Tongue (tissue), 2 donors: ENCODE data around the gene CAPN7. TPM values are rescaled to one million over a fixed set of nuclear protein-coding genes. Genes with fewer than 3 reads are reported as not detected.

Source experiments
- DNase-seq: peaks from one replicate; pipeline ENCODE4 v3.0.0-alpha.2; 2015
- total RNA-seq: library from RNA; depleted of rRNA; stranded (reverse); fragments of >200 nt; gene quantifications from one replicate; pipeline ENCODE4 v1.2.3, GENCODE V29; 2014

CAPN7 gene
- total RNA-seq, 1 donor from 2014 or later, result 54.7 TPM

DNA sequence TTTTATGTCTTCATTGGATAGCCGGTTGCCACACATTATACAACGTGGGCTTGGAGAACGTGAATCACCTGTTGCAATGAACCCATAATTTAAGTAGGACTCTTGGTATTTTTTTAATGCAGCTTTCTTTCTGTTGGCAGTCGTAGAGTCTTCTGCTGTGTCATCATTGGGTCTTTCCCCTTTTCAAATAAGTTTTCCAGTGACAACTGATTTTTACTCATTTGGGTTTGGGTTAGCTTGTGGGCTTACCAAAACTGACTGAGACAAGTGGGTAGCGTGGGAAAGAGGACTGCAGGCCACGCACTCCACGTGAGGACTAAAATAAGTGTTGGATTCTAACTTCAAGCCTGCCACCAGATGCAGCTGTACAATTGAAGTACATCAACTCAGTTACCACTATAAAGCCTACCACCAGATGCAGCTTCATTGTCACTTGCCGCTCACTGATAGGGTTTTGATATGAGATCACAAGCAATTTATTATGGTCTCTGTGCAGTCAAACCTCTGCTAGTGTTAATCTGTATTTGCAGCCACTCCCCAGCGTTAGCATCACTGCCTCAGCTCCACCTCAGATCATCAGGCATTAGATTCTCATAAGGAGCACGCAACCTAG, 6.4 kb upstream of the CAPN7 start:
- DNase-seq, result no peak

DNA sequence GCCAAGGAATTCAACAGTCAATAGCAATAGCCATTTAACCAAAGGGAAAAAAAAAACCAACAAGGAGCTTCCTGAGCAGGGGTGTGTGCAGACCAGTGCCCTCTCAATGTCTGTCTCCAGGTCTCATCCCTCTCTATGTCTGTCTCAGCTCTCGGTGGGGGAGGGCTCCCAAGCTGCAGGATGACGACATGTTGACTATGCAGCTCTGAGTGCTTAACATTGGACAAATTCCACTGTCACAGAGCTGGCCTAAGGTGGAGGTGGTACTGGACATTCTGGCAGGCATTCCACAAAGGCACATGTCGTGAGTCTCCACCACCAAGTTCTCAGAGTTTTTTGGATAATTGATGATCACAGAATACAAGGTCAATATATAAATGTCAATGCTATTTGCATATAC, 2.0 kb upstream of the CAPN7 start:
- no peak for DNase-seq

DNA sequence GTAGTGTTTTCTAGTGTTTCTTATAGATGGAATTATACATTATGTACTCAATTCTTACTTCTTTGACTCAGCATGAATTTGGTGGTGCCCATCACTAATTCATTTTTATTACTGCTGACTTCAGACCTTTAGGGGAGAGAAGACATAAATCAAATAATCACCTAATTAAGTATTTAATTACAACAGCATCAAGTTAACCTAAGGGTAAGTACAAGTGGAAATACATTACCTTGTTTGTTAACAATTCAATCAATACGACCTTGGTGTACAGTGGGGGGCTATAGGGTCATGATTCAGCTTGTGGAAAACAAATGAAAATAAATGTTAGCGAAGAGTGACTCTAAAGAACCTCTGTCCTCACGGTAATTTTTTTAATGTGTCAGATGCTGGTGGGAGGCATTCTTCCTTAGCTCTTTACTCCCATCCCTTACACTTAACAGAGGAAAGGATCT, 538 bp upstream of the CAPN7 start:
- DNase-seq, result no peak

DNA sequence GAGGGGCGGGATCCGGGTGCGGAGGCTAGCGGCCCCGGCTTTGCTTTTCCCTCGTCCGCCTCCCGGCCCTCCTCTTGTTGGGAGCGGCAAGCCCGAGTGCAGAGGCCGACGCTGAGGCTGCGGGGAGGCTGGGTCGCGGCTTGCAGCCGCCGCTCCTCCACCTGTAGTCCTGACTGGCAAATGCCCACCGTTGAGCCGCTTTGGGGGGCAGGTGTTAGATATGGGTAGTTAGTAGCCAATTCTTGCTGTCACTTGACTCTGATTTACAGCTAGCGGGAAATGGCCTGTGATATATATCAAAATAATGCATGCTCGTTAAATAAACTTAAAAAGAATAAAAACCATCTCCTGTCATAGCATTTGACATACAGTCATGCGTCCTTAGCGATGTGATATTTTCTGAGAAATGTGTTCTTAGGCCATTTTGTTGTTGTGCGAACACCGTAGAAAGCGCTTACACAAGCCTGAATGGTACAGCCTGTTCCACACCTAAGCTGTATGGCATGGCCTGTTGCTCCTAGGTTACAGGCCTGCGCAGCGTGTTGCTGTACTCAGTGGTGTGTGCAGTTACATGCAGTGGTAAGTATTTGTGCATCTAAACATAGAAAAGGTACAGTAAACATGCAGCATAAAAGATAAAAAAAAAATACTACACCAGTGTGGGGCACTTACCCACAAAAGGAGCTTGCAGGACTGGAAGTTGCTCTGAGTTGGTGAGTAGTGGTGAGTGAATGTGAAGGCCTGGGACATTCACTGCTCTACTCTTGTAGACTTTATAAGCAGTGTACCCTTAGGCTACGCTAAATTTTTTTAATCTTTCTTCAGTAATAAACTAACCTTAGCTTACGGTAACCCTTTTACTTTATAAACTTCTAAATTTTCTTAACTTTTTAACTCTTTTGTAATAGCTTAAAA, 873 bp downstream of the CAPN7 start:
- peak; percentile 50 for DNase-seq

DNA sequence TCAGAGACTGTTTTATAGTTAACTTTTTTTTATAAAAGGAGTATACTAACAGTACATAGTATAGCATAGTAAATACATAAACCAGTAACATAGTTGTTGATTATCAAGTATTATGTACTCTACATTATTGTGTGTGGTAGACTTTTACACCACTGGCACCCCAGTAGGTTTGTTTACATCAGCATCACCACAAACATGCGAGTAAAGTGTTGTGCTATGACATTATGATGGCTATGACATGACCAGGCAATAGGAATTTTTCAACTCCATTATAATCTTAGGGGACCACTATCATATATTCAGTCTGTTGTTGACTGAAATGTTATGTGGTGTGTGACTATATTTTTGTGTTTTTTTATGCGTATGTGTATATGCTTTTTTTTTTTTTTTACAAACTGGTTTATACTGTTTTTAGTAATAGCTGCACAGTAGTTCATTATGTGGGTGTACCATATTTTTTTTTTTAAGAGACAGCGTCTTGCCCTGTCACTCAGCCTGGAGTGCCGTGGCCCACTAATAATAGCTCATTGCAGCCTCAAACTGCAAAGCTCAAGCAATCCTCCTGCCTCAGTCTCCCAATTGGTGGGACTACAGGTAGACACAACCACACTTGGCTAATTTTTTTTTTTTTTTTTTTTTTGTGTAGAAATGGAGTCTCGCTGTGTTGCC, 1.9 kb downstream of the CAPN7 start:
- DNase-seq, result no peak

DNA sequence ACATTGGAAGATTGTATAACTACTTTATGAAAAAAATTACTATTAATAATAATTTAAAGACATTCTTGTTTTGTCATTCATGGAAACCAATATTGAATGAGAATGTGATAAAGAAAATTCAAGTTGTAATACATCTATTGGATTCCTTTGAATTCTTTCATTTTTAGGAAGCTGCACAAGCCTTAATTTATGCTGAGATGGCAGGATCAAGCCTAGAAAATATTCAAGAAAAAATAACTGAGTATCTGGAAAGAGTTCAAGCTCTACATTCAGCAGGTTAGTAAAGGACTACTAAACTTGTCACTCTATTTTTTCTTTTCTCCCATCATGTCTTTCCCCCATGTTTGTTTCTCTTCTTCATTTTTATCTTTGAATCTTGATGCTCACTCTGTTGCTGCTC, 5.9 kb downstream of the CAPN7 start:
- DNase-seq, result no peak

DNA sequence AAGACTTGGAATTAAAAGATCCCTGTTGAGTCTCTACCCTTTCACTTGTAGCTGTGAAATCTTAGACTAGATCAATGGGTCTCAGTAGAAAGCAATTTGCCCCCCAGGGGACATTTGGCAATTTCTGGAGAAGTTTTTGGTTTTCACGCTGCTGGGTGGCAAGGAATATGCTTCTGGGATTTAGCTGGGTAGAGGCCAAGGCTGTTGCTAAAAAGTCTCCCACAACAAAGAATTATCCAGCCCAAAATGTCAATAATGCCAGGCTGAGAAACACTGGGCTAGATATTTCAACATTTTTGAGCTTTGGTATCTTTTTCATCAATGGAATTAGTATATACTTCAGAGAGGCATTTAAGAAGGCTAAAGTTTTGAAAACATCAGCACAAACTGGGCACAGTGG, 8.7 kb downstream of the CAPN7 start:
- no peak for DNase-seq

DNA sequence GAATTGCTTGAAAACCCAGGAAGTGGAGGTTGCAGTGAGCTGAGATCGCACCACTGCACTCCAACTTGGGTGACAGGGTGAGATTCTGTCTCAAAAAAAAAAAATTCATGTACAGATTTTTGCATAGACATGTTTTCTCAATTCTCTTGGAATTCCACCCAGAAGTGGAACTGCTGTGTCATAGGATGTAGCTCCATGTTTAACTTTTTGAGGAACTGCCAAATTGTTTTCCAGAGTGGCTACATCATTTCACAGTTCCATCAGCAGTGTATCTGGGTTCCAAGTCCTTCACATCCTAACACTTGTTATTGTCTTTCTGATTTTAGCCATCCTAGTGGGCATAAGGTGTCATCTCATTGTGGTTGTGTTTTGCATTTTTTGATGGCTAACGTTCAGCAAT, 9.9 kb downstream of the CAPN7 start:
- no peak for DNase-seq

DNA sequence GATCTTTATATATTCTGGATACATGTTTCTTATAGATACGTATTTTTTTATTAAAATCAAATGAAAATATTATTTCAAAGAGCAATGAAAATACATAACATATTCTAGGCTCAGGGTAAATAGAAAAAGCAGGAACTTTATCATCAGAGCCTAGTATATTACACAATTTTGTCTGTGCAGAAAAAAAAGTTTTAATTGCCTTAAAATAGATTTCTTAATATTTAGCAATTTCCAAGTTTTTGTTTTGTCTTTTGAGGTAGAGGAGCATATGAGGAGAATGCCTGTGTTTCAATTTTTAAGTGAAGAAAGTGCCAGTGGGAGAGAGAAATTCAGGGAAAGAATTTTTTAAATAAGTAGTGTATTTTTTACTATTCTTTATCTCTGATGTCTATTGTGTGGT, 10.5 kb downstream of the CAPN7 start:
- no peak for DNase-seq

DNA sequence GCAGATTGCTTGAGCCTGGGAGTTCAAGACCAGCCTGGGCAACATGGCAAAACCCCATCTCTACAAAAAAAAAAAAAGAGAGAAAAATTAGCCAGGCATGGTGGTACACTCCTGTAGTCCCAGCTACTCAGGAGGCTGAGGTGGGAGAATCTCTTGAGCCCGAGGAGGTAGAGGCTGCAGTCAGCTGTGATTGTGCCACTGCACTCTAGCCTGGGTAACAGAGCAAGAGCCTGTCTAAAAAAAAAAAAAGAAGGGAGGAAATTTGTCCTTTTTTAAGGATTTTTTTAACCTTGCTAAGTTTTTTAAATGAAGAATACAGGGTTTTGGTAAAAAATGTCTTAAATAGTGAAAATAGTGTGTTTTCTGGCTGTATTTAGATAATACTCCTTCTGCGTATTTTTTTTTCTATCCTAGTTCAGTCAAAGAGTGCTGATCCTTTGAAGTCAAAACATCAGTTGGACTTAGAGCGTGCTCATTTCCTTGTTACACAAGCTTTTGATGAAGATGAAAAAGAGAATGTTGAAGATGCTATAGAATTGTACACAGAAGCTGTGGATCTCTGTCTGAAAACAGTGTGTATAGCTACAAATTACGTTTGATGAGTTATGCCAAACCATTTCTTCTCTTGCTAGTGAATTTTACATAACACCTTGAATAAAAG, 11.1 kb downstream of the CAPN7 start:
- no peak for DNase-seq

DNA sequence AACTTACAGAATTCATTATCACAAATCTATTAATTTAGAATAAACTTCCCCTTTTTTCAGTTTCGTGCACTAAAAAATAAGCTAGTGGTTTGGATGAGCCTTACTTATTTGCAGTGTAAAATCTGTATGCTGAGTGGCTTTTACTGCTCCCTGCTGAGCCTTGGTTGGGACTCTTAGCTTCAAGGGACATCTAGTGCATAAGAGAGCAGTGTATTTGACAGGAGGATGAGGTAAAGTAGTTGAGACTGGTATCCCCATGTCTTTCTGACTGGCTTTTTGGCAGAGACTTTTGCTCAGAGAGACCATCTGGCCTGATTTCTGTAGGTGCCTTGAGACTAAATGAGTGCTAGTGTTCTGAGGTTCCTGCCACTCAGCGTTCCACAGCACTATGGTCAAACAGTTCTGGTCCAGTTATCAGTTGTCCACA, 11.8 kb downstream of the CAPN7 start:
- no peak for DNase-seq

DNA sequence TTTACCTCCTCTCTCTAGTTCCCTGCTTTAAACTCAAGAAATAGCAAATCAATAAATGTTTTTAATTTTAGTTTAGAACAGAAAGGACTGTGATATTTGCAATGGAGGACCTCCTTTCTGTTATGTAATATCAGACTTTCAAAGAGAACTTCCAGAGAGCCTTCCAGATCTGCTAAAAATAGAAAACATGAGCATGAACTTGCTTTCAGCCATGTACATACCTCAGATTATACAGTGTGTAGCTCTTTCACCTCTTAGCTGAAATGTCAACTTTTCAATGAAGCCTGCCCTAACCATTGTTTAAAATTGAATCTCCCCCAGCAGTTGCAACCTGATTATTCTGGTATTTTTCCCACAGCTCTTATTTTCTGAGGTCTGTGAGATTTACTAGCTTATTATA, 12.6 kb downstream of the CAPN7 start:
- DNase-seq, result no peak

DNA sequence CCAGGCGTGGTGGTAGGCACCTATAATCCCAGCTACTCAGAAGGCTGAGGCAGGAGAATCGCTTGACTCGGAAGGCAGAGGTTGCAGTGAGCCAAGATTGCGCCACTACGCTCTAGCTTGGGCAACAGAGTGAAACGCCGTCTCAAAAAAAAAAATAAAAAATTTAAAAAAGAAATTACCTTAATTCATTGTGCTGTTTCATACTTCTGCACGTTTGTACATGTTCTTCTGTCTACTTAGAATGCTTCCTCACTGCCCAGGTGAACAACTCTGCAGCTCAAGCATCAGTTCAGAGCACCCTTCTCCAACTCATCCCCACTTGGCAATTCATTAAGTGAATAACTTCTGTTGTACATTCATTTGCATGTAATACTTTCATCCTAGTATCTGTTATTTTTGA, 14.0 kb downstream of the CAPN7 start:
- no peak for DNase-seq

DNA sequence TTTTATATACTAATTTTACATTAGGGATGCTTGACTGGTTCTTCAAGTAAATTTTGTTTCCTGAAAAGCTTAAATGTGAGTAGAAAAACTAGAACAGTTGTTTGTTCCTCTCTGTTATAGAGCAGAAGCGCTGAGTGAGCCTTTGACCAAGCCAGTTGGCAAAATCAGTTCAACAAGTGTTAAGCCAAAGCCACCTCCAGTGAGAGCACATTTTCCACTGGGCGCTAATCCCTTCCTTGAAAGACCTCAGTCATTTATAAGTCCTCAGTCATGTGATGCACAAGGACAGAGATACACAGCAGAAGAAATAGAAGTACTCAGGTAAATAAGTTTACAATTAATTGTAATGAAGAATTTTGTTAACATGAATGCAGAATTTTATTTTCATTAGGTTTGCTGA, 14.6 kb downstream of the CAPN7 start:
- no peak for DNase-seq

DNA sequence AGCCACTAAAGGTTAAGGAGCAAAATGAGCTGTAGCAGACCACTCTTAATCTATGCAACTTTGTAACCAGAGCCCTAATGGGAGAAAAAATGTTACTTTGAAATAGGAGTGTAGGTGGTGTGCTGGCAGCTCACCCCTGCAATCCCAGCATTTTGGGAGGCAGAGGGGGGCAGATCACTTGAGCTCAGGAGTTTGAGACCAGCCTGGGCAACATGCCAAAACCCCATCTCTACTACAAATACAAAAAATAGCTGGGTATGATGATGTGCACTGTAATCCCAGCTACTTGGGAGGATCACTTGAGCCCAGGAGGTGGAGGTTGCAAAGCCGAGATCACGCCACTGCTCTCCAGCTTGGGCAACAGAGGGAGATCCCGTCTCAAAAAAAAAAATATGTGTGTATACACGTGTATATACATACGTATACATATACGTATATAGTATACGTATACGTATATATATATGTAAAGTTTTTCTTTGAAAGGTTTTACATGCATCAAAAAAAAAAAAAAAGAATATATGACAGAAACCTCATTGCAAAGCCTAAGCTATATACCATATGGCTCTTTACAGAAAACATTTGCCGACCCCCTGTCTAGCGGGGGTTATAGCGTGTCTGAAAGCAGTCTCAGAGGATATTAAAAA, 15.7 kb downstream of the CAPN7 start:
- no peak for DNase-seq

DNA sequence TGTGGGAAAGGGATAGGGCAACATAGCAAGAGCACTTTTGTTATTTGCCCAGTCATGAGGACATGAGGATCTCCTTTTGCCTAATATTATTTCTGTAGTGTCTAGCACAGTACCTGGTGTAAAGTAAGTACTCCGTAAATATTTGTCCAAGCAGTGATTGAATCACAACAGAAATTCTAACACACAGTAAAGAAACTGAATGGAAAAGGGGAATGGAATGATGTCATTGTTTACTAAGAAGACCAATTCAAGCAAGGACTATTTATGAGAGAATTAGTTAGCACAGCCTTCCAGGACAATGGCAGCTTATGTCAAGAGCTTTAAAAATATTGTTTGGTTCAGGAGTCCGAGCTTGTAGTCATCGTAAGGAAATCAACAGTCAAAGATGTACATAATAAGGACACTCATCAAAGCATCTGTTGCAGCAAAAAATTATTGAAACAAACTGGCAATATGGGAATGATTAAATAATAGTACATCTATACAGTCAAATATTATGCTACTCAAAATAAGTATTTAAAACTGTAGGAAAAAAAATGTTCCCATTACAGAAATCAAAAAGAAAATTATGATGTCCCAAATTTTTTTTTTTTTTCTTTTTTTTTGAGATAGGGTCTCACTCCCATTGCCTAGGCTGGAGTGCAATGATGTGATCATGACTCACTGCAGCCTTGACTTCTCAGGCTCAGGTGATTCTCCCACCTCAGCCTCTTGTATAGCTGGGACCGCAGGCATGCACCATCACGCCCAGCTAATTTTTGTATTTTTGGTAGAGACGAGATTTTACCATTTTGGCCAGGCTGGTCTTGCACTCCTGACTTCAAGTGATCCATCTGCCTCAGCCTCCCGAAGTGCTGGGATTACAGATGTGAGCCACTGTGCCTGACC, 17.9 kb downstream of the CAPN7 start:
- DNase-seq, result no peak

DNA sequence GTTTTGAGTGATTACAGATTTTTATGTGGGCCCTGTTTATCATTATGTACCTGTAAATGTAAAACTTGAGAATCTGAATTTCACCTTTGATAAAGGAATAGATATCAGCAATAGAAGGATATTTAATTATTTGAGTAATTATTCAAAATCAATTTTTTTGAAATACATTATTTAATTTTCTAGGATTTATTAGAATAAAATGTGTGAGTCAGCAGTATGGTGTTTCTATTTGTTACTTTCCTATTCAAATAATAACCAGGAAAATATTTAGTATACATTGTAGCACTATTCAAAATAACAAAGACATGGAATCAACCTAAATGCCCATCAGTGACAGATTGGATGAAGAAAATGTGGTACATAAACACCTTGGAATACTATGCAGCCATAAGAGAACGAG, 22.1 kb downstream of the CAPN7 start:
- DNase-seq, result no peak

DNA sequence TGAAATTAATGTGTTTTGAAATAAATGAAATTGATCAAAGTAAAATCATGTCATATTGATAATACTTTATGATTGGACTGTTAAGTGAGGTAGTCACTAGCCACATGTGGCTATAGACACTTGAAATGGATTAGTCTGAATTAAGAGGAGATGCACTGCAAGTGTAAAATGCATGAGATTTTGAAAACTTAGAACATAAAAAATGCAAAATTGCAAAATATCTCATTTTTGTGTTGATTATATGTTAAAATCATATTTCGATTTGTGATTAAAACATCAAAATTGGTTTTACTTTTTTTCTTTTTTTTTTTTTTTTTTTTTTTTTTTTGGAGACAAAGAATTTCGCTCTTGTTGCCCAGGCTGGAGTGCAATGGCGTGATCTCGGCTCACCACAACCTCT, 23.2 kb downstream of the CAPN7 start:
- no peak for DNase-seq

DNA sequence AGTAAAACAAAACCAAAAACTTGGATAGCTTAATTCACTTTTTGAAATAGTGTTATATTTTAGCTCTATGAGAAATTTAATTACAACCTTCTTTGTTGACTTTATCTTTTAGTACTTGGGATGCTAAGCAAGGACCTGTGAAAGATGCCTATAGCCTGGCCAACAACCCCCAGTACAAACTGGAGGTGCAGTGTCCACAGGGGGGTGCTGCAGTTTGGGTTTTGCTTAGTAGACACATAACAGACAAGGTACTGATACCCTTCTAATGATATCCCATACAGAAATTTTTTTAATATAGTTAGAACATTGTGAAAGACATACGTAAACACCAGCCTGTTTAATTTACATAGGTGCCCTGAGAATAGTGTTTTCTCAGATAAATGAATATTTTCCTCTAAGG, 35.3 kb downstream of the CAPN7 start:
- DNase-seq, result no peak

DNA sequence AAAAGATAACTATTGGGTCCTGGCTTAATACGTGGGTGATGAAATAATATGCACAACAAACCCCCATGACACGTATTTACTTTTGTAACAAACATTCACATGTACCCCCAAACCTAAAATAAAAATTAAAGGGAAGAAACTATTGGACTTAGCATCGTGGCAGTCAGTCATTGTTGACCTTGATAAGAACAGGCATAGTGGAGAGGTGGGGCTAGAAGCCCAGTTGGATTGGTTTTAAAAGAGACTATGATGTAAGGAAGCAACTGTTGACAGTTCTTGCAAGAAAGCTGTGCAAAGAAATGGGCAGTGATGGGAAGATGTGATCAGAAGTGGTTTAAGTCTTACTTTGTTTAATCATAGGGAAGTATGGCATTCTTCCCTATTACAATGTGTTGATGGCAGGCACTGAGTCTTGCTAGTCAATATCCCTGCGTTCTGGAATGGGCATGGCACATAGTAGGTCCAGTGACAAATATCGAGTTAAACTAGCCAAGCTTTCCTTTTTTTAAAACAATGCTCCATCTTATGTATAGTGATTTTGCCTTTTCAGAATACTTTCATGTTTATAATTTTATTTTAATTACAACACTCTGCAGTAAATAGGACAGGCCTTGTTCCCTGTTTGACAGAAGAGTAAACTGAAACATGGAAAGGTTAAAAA, 37.9 kb downstream of the CAPN7 start:
- DNase-seq, result no peak

DNA sequence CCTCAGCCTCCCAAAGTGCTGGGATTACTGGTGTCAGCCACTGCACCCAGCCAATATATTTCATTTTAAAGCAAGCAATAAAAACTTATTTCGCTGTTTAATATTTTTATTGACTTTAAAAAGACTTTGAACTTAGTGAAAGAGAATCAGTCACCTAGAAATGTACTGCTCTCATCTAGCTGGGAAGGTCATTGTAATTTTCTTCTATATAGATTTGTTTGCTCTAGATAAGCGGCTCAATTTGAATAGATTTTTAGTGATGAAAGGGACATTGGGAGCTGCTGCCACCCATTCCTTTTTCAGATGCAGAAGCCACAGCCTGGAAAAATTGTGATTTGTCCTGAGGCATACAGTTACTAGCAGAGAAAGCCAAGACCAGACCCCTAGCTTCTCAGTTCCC, 40.1 kb downstream of the CAPN7 start:
- DNase-seq, result no peak
